Endodermal cell (in vitro differentiated cells): ENCODE data around the gene CCNI2. TPM values are rescaled to one million over a fixed set of nuclear protein-coding genes. Genes with fewer than 3 reads are reported as not detected.

Source experiments
- DNase-seq: peaks from one replicate; pipeline ENCODE4 v3.0.0-alpha.2; 2017
- H3K27ac ChIP-seq: 2 replicates; pipeline ENCODE4 v1.5.1; 2013; ENCODE audit warnings: mild to moderate bottlenecking, low read depth, low read length, moderate library complexity
- H3K27me3 ChIP-seq: 2 replicates; pipeline ENCODE4 v1.6.1; 2013; ENCODE audit warnings: mild to moderate bottlenecking, low read length, moderate library complexity; ENCODE audit not compliant: insufficient read depth, control insufficient read depth, poor library complexity, severe bottlenecking
- H3K36me3 ChIP-seq: 2 replicates; pipeline ENCODE4 v1.7.0; 2013; ENCODE audit warnings: mild to moderate bottlenecking, low read length, moderate library complexity; ENCODE audit not compliant: control insufficient read depth, insufficient read depth
- H3K4me1 ChIP-seq: one replicate; pipeline ENCODE4 v1.7.0; 2013; ENCODE audit warnings: low read length; ENCODE audit not compliant: control insufficient read depth, insufficient read depth
- H3K4me3 ChIP-seq: 2 replicates; pipeline ENCODE4 v1.5.1; 2013; ENCODE audit warnings: mild to moderate bottlenecking, low read length, moderate library complexity
- H3K9ac ChIP-seq: 2 replicates; pipeline ENCODE4 v1.6.1; 2013; ENCODE audit warnings: mild to moderate bottlenecking, low read length, moderate library complexity; ENCODE audit not compliant: poor library complexity, severe bottlenecking; ENCODE audit errors: extremely low read depth
- H3K9me3 ChIP-seq: 2 replicates; pipeline ENCODE4 v1.6.1; 2013; ENCODE audit warnings: mild to moderate bottlenecking, low read length, moderate library complexity; ENCODE audit not compliant: control insufficient read depth
- H3K27ac Mint-ChIP-seq: 2 replicates; pipeline ENCODE4 v1.8.0; 2020; ENCODE audit warnings: mixed read lengths
- H3K27me3 Mint-ChIP-seq: 2 replicates; pipeline ENCODE4 v1.8.0; 2021; ENCODE audit warnings: mild to moderate bottlenecking, mixed read lengths; ENCODE audit not compliant: insufficient read depth
- H3K36me3 Mint-ChIP-seq: 2 replicates; pipeline ENCODE4 v1.8.0; 2020; ENCODE audit warnings: low read depth, mixed read lengths
- H3K4me1 Mint-ChIP-seq: 2 replicates; pipeline ENCODE4 v1.8.0; 2020; ENCODE audit warnings: mixed read lengths
- H3K4me3 Mint-ChIP-seq: 2 replicates; pipeline ENCODE4 v1.8.0; 2020; ENCODE audit warnings: mild to moderate bottlenecking, moderate library complexity, mixed read lengths
- H3K9me3 Mint-ChIP-seq: 2 replicates; pipeline ENCODE4 v1.8.0; 2020; ENCODE audit warnings: mild to moderate bottlenecking, mixed read lengths
- WGBS, 2 experiments: methylation state at CpG; one replicate each; pipeline versions ENCODE4 v1.1.5 to v1.1.7; 2013; ENCODE audit warnings: missing lambda C conversion rate in 2 of 2, mixed read lengths in 1 of 2; ENCODE audit not compliant: insufficient coverage in 1 of 2, insufficient read length in 1 of 2; 5-methylcytosine and 5-hydroxymethylcytosine counted together
- total RNA-seq, 2 donors: library from RNA; stranded (reverse); fragmentation: NEBNext Ultra II Directional in 1 of 2; extraction: Animal tissue kit (Norgen Biotek cat#: 25700) in 1 of 2; gene quantifications; 2 replicates in 1 of 2; 3 replicates in 1 of 2; pipeline ENCODE4 v1.2.1, GENCODE V29; 2021
- TF ChIP-seq, protein P1 (sequence below): fragments of 200-600 bp; sonication (generic); conservative IDR thresholded peaks from 2 replicates; pipeline ENCODE4 v1.5.0; 2021; ENCODE audit warnings: antibody characterized with exemption, mild to moderate bottlenecking

Gene CCNI2
- total RNA-seq, 2 donors from 2014 or later = 1.2 to 1.3 TPM

DNA sequence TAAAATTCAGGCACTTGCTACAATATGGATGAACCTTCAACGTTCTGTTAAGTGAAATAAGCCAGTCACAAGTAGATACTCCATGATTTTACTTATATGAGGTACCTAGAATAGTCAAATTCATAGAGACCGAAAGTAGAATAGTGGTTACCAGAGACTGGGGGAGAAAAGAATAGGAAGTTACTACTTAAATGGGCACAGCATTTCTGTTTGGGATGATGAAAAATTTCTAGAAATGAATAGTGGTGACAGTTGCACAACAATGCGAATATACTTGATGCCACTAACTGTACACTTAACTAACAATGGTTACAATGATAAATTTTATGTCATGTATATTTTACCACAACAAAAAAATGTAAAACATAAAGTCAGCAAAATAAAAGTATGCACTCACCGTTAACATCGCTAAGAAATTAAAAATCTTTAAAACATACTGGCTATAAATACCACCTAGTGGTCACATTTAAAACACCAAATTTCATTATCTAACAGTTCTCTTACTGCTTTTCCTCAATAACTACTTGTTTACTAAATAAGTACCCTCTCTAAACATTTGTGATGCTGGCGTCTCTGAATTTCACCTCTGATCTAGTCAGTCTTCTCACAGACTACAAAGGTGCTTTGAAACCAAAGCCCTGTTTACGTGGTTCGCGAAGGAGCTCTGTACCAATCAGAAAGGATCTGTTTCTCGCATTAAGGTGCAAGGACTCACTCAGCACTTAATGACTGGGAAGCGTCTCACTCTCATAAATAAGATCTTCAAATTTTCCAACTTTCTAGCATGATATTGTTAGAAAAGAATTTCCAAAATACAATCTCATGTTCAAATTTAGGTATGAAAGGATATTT lies 32.5 kb upstream of the CCNI2 start:
- Histone ChIP-seq H3K9me3 (no peaks in the 10 kb centered on the region), H3K36me3 (peaks cover 7% of the 10 kb centered on the region), H3K4me1 (no peaks in the 10 kb centered on the region), H3K27me3 (no peaks in the 10 kb centered on the region), H3K27ac (no peak overlapping the region), H3K4me3 (no peak overlapping the region), H3K9ac (no peak overlapping the region)
- Mint-ChIP-seq H3K9me3 (no peaks in the 10 kb centered on the region), H3K36me3 (peaks cover 22% of the 10 kb centered on the region), H3K27ac (no peak overlapping the region), H3K27me3 (no peaks in the 10 kb centered on the region), H3K4me3 (no peak overlapping the region), H3K4me1 (no peaks in the 10 kb centered on the region)
- TF ChIP-seq, protein P1, sequence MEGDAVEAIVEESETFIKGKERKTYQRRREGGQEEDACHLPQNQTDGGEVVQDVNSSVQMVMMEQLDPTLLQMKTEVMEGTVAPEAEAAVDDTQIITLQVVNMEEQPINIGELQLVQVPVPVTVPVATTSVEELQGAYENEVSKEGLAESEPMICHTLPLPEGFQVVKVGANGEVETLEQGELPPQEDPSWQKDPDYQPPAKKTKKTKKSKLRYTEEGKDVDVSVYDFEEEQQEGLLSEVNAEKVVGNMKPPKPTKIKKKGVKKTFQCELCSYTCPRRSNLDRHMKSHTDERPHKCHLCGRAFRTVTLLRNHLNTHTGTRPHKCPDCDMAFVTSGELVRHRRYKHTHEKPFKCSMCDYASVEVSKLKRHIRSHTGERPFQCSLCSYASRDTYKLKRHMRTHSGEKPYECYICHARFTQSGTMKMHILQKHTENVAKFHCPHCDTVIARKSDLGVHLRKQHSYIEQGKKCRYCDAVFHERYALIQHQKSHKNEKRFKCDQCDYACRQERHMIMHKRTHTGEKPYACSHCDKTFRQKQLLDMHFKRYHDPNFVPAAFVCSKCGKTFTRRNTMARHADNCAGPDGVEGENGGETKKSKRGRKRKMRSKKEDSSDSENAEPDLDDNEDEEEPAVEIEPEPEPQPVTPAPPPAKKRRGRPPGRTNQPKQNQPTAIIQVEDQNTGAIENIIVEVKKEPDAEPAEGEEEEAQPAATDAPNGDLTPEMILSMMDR = peak; percentile 74
- WGBS, 2 experiments = 83 to 87% methylated on average over 5 to 11 of the region's 11 CpGs
- no peak for DNase-seq

DNA sequence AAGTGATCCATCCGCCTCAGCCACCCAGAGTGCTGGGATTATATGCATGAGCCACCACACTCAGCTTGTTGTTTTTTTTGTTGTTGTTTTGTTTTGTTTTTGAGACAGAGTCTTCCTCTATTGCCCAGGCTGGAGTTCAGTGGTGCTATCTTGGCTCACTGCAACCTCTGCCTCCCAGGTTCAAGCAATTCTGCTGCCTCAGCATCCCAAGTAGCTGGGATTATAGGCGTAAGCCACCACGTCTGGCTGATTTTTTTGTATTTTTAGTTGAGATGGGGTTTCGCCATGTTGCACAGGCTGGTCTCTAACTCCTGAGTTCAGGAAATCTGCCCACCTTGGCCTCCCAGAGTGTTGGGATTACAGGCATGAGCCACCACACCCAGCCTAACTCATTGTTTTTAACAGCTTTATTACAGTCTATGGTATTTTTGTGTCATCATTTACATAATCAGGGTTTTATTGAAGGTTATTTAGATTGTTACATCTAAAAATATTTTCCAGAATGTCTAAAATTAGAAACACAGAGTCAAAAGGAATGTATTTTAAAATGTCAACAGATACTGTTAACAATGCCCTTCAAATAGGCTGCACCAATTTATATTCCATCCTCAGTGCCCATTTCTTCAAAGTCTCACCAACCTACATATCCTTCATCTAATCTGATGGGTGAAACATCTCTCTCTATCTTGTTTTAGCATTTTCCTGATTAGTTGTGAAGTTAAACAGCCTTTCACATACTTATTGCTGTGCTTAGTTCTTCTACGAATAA lies 28.5 kb upstream of the CCNI2 start:
- no peak overlapping the region for H3K9ac ChIP-seq
- no peak for DNase-seq
- H3K4me3 ChIP-seq = no peak overlapping the region
- H3K36me3 ChIP-seq = peaks cover 7% of the 10 kb centered on the region
- Mint-ChIP-seq H3K9me3 (no peaks in the 10 kb centered on the region), H3K36me3 (peaks cover 24% of the 10 kb centered on the region), H3K27me3 (no peaks in the 10 kb centered on the region), H3K4me1 (no peaks in the 10 kb centered on the region), H3K4me3 (no peak overlapping the region), H3K27ac (no peak overlapping the region)
- no peaks in the 10 kb centered on the region for H3K4me1 ChIP-seq
- TF ChIP-seq, protein P1 = no peak
- no peak overlapping the region for H3K27ac ChIP-seq
- H3K27me3 ChIP-seq = no peaks in the 10 kb centered on the region
- no peaks in the 10 kb centered on the region for H3K9me3 ChIP-seq
- 92% methylated on average over 5 of the region's 5 CpGs; no CpG with 5 or more reads in 1 of the 2 experiments for WGBS, 2 experiments

DNA sequence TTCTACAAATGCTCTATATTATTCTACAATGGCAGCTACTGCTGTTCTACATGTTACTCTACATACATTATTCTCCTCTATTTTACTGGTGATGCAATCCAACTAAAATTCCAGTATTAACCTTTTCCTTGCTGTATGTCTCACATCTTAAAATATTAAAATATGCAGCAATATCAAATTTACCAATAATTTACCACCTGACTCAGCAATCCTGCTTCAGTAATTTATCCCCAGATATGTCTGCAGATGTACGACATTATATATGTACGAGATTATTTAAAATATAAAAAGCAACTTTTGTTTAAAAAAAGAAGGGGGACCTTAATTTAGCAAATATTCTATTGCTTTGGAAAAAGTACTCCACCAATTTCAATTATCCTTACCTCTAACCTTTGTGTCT lies 21.5 kb upstream of the CCNI2 start:
- H3K36me3 Mint-ChIP-seq = peaks cover 14% of the 10 kb centered on the region
- no CpG with 5 or more reads among the region's 2 CpGs for WGBS, 2 experiments
- TF ChIP-seq, protein P1 = no peak

More for the DNA sequence above, 21.5 kb upstream of the CCNI2 start:
- H3K36me3 ChIP-seq = no peaks in the 10 kb centered on the region
- no peaks in the 10 kb centered on the region for H3K9me3 ChIP-seq
- no peak overlapping the region for H3K9ac ChIP-seq
- H3K27me3 ChIP-seq = no peaks in the 10 kb centered on the region
- no peak overlapping the region for H3K27ac ChIP-seq
- H3K4me1 Mint-ChIP-seq = no peaks in the 10 kb centered on the region
- DNase-seq = no peak
- no peaks in the 10 kb centered on the region for H3K4me1 ChIP-seq
- H3K4me3 ChIP-seq = no peak overlapping the region
- no peak overlapping the region for H3K4me3 Mint-ChIP-seq
- H3K27me3 Mint-ChIP-seq = no peaks in the 10 kb centered on the region
- H3K9me3 Mint-ChIP-seq = peaks cover 4% of the 10 kb centered on the region
- no peak overlapping the region for H3K27ac Mint-ChIP-seq
